T-cell (primary cell): Measurements from ENCODE around the gene PLEKHA7. TPM values are rescaled to one million over a fixed set of nuclear protein-coding genes. Genes with fewer than 3 reads are reported as not detected.

Experiments
- ATAC-seq, 4 experiments: fragments of 200-7000 bp in 3 of 4; fragments of 150-1000 bp in 1 of 4; cut with Tn5 transposase; replicated peaks in 1 of 4; 1 replicate in 3 of 4; 2 replicates in 1 of 4; pipeline ENCODE4 v1.10.0; 2021; ENCODE audit warnings: moderate library complexity in 3 of 4, mild to moderate bottlenecking in 2 of 4, moderate number of reproducible peaks in 1 of 4
- CTCF ChIA-PET, 2 donors: fragments of 300-600 bp; sonication (Branson Sonifier 250); formaldehyde crosslinking; loops; one replicate each; lab custom pipeline; 2022; ENCODE audit warnings: antibody characterized with exemption in 2 of 2; lab: Charles Lee
- POLR2A ChIA-PET, 2 donors: fragments of 300-600 bp; sonication (Branson Sonifier 250); formaldehyde crosslinking; loops; one replicate each; lab custom pipeline; 2022; ENCODE audit warnings: antibody characterized with exemption in 2 of 2; lab: Charles Lee
- DNase-seq, 35 experiments: peaks; one replicate each; pipeline versions ENCODE4 v3.0.0 to v3.0.0-alpha.2; 2013 to 2023
- H3K27ac ChIP-seq: one replicate; pipeline ENCODE4 v1.5.1; 2013; ENCODE audit warnings: low read length
- H3K27me3 ChIP-seq, 2 experiments: replicated peaks in 1 of 2; 1 replicate in 1 of 2; 2 replicates in 1 of 2; pipeline versions ENCODE4 v1.6.1 to v1.7.0; 2013; ENCODE audit warnings: low read length in 1 of 2, mixed read lengths in 1 of 2; ENCODE audit not compliant: control insufficient read depth in 2 of 2, insufficient read depth in 2 of 2; ENCODE audit errors: extremely low read depth in 1 of 2
- H3K36me3 ChIP-seq, 2 donors: 1 replicate in 1 of 2; 2 replicates in 1 of 2; pipeline versions ENCODE4 v1.6.1 to v1.7.0; 2013; ENCODE audit warnings: low read length in 1 of 2; ENCODE audit not compliant: control insufficient read depth in 2 of 2, insufficient read depth in 1 of 2; ENCODE audit errors: extremely low read depth in 1 of 2
- H3K4me1 ChIP-seq, 2 experiments: 1 replicate in 1 of 2; 2 replicates in 1 of 2; pipeline versions ENCODE4 v1.6.1 to v1.7.0; 2013; ENCODE audit warnings: low read length in 2 of 2, mixed read lengths in 1 of 2; ENCODE audit not compliant: insufficient read depth in 2 of 2, control insufficient read depth in 1 of 2; ENCODE audit errors: extremely low read depth in 1 of 2
- H3K4me3 ChIP-seq, 2 donors: 1 replicate in 1 of 2; 2 replicates in 1 of 2; pipeline versions ENCODE4 v1.5.1 to v1.7.0; 2013; ENCODE audit warnings: mild to moderate bottlenecking in 2 of 2, low read length in 1 of 2, moderate library complexity in 1 of 2; ENCODE audit not compliant: control insufficient read depth in 1 of 2; ENCODE audit errors: extremely low read depth in 1 of 2
- H3K9me3 ChIP-seq: 2 replicates; pipeline ENCODE4 v1.7.0; 2013
- H3K27ac Mint-ChIP-seq, 2 donors: one replicate each; pipeline ENCODE4 v1.8.0; 2020 to 2021; ENCODE audit warnings: mild to moderate bottlenecking in 2 of 2, mixed read lengths in 2 of 2
- H3K27me3 Mint-ChIP-seq, 2 donors: one replicate each; pipeline ENCODE4 v1.8.0; 2021 to 2022; ENCODE audit warnings: mixed read lengths in 2 of 2
- H3K36me3 Mint-ChIP-seq: one replicate; pipeline ENCODE4 v1.8.0; 2021; ENCODE audit warnings: mixed read lengths
- H3K4me1 Mint-ChIP-seq, 3 donors: one replicate each; pipeline ENCODE4 v1.8.0; 2020 to 2022; ENCODE audit warnings: mixed read lengths in 3 of 3, mild to moderate bottlenecking in 1 of 3
- H3K4me3 Mint-ChIP-seq, 3 donors: one replicate each; pipeline ENCODE4 v1.8.0; 2020 to 2022; ENCODE audit warnings: mild to moderate bottlenecking in 3 of 3, mixed read lengths in 3 of 3, moderate library complexity in 3 of 3
- H3K9me3 Mint-ChIP-seq, 3 donors: one replicate each; pipeline ENCODE4 v1.8.0; 2020 to 2022; ENCODE audit warnings: mixed read lengths in 3 of 3
- WGBS: methylation state at CpG from one replicate; pipeline ENCODE4 v1.1.5; 2013; ENCODE audit warnings: missing lambda C conversion rate; ENCODE audit not compliant: insufficient coverage; 5-methylcytosine and 5-hydroxymethylcytosine counted together
- total RNA-seq, 35 experiments: library from RNA in 6 of 35; stranded (reverse) in 6 of 35; fragments of 120-200 nt in 1 of 35; gene quantifications; one replicate each; pipeline versions ENCODE4 v1.2.1 to v1.2.4 and lab custom pipeline; 2013 to 2026

PLEKHA7 gene
- total RNA-seq, 5 donors from 2014 or later (not counting 1 experiment from before 2014, with no cell fraction given) = 4.8 to 8.8 (median 5.8) TPM

GRCh38 chr11:16772141-16772512, 242.1 kb downstream of the PLEKHA7 start:
- Mint-ChIP-seq H3K27ac (no peak overlapping the region), H3K4me3 (no peak overlapping the region), H3K36me3 (no peaks in the 10 kb centered on the region), H3K4me1 (no peaks in the 10 kb centered on the region), H3K9me3 (no peaks in the 10 kb centered on the region), H3K27me3 (no peaks in the 10 kb centered on the region)
- Histone ChIP-seq H3K4me3 (no peak overlapping the region), H3K27me3 (peaks cover 0 to 19% of the 10 kb centered on the region in 2 experiments), H3K9me3 (no peaks in the 10 kb centered on the region), H3K36me3 (no peaks in the 10 kb centered on the region), H3K4me1 (no peaks in the 10 kb centered on the region), H3K27ac (no peak overlapping the region)
- ATAC-seq = no peak
- no CpG with 5 or more reads among the region's 2 CpGs for WGBS
- POLR2A ChIA-PET = interaction anchor here in 1 of 2 donors (0.5 kb wide), 1 partner anchor 129 kb away, joined by 5 read pairs; no protein-coding TSS in a partner anchor
- CTCF ChIA-PET = interaction anchor here in 1 of 2 donors (1.3 kb wide), 1 partner anchor 13 kb away, joined by 3 read pairs; no protein-coding TSS in a partner anchor
- no peak for DNase-seq

GRCh38 chr11:16771350-16772140, 242.7 kb downstream of the PLEKHA7 start:
- no peak for ATAC-seq
- ChIA-PET CTCF (interaction anchor here in 1 of 2 donors (1.3 kb wide), 1 partner anchor 14 kb away, joined by 3 read pairs; no protein-coding TSS in a partner anchor), POLR2A (no interaction called here)
- H3K27ac ChIP-seq = no peak overlapping the region
- no peak for DNase-seq
- peaks cover 0 to 19% of the 10 kb centered on the region in 2 experiments for H3K27me3 ChIP-seq
- Mint-ChIP-seq H3K4me1 (no peaks in the 10 kb centered on the region), H3K27me3 (peaks cover 0 to 5% of the 10 kb centered on the region in 2 donors), H3K4me3 (no peak overlapping the region), H3K36me3 (no peaks in the 10 kb centered on the region), H3K9me3 (no peaks in the 10 kb centered on the region), H3K27ac (no peak overlapping the region)
- H3K4me3 ChIP-seq = no peak overlapping the region
- H3K4me1 ChIP-seq = no peaks in the 10 kb centered on the region
- WGBS = 69% methylated on average over 9 of the region's 12 CpGs
- H3K9me3 ChIP-seq = no peaks in the 10 kb centered on the region
- no peaks in the 10 kb centered on the region for H3K36me3 ChIP-seq

GRCh38 chr11:16770016-16770415, 244.2 kb downstream of the PLEKHA7 start:
- Mint-ChIP-seq H3K9me3 (no peaks in the 10 kb centered on the region), H3K4me3 (no peak overlapping the region), H3K27ac (no peak overlapping the region), H3K36me3 (no peaks in the 10 kb centered on the region), H3K27me3 (peaks cover 0 to 5% of the 10 kb centered on the region in 2 donors), H3K4me1 (no peaks in the 10 kb centered on the region)
- Histone ChIP-seq H3K4me3 (no peak overlapping the region), H3K27me3 (peaks cover 0 to 15% of the 10 kb centered on the region in 2 experiments), H3K36me3 (no peaks in the 10 kb centered on the region), H3K27ac (no peak overlapping the region), H3K4me1 (no peaks in the 10 kb centered on the region), H3K9me3 (no peaks in the 10 kb centered on the region)
- ATAC-seq (no peak), DNase-seq (no peak)
- ChIA-PET POLR2A (no interaction called here), CTCF (no interaction called here)
- 74% methylated on average over 4 of the region's 11 CpGs for WGBS

- Mint-ChIP-seq H3K36me3 (no peaks in the 10 kb centered on the region), H3K9me3 (no peaks in the 10 kb centered on the region), H3K27ac (no peak overlapping the region), H3K4me1 (no peaks in the 10 kb centered on the region), H3K27me3 (peaks cover 0 to 5% of the 10 kb centered on the region in 2 donors), H3K4me3 (no peak overlapping the region)
- Histone ChIP-seq H3K27ac (no peak overlapping the region), H3K9me3 (no peaks in the 10 kb centered on the region), H3K4me1 (no peaks in the 10 kb centered on the region), H3K36me3 (no peaks in the 10 kb centered on the region), H3K27me3 (peaks cover 0 to 13% of the 10 kb centered on the region in 2 experiments), H3K4me3 (no peak overlapping the region)
- WGBS = 100% methylated on average over 1 of the region's 4 CpGs
- ATAC-seq (no peak), DNase-seq (no peak)
- CTCF ChIA-PET = no interaction called here
- POLR2A ChIA-PET = no interaction called here
These were observed 244.8 kb downstream of the PLEKHA7 start for GRCh38 chr11:16769386-16769785.

GRCh38 chr11:16767957-16768356, 246.3 kb downstream of the PLEKHA7 start:
- Histone ChIP-seq H3K9me3 (no peaks in the 10 kb centered on the region), H3K27ac (no peak overlapping the region), H3K4me1 (no peaks in the 10 kb centered on the region), H3K36me3 (no peaks in the 10 kb centered on the region), H3K27me3 (peaks cover 0 to 5% of the 10 kb centered on the region in 2 experiments), H3K4me3 (no peak overlapping the region)
- DNase-seq = no peak
- ChIA-PET POLR2A (no interaction called here), CTCF (no interaction called here)
- no peak overlapping the region for H3K27ac Mint-ChIP-seq
- no peaks in the 10 kb centered on the region for H3K9me3 Mint-ChIP-seq
- no peaks in the 10 kb centered on the region for H3K36me3 Mint-ChIP-seq
- ATAC-seq = no peak
- no CpG with 5 or more reads among the region's 4 CpGs for WGBS
- peaks cover 0 to 5% of the 10 kb centered on the region in 2 donors for H3K27me3 Mint-ChIP-seq
- H3K4me1 Mint-ChIP-seq = no peaks in the 10 kb centered on the region
- H3K4me3 Mint-ChIP-seq = no peak overlapping the region

- no CpG with 5 or more reads among the region's 4 CpGs for WGBS
These were observed 247.1 kb downstream of the PLEKHA7 start for GRCh38 chr11:16767137-16767536.

More at GRCh38 chr11:16767137-16767536, 247.1 kb downstream of the PLEKHA7 start:
- no peaks in the 10 kb centered on the region for H3K36me3 Mint-ChIP-seq
- no peak overlapping the region for H3K4me3 Mint-ChIP-seq
- ChIA-PET POLR2A (no interaction called here), CTCF (no interaction called here)
- Histone ChIP-seq H3K9me3 (no peaks in the 10 kb centered on the region), H3K4me3 (no peak overlapping the region), H3K27ac (no peak overlapping the region), H3K27me3 (peaks cover 0 to 5% of the 10 kb centered on the region in 2 experiments), H3K4me1 (no peaks in the 10 kb centered on the region), H3K36me3 (no peaks in the 10 kb centered on the region)
- peaks cover 0 to 6% (median 0%) of the 10 kb centered on the region in 3 donors for H3K4me1 Mint-ChIP-seq
- H3K27me3 Mint-ChIP-seq = peaks cover 0 to 5% of the 10 kb centered on the region in 2 donors
- no peak for ATAC-seq
- DNase-seq = no peak
- H3K27ac Mint-ChIP-seq = no peak overlapping the region
- H3K9me3 Mint-ChIP-seq = no peaks in the 10 kb centered on the region
